Epithelial cell of proximal tubule (primary cell): Measurements from ENCODE around the gene ZSCAN1. TPM values are rescaled to one million over a fixed set of nuclear protein-coding genes. Genes with fewer than 3 reads are reported as not detected.

ENCODE experiments used
- DNase-seq: peaks from one replicate; pipeline ENCODE4 v3.0.0-alpha.2; 2011; ENCODE audit warnings: low read depth
- H3K4me3 ChIP-seq: 2 replicates; pipeline ENCODE4 v1.5.1; 2011; ENCODE audit warnings: low read depth, mild to moderate bottlenecking, low read length
- CTCF ChIP-seq: conservative IDR thresholded peaks from 2 replicates; pipeline ENCODE4 v1.5.1; 2012; ENCODE audit warnings: low read depth, mild to moderate bottlenecking, low read length
- total RNA-seq: library from RNA; depleted of rRNA; stranded (reverse); fragments of >200 nt; gene quantifications from 2 replicates; pipeline ENCODE4 v1.2.3, GENCODE V29; 2015

Gene ZSCAN1
- total RNA-seq, 1 donor from 2014 or later, result 0.69 TPM

- TF ChIP-seq CTCF, result no peak
- H3K4me3 ChIP-seq, result no peak overlapping the region
Observed at GRCh38 chr19:58089846-58090245, 56.0 kb downstream of the ZSCAN1 start.

GRCh38 chr19:58091251-58091995 lies 57.6 kb downstream of the ZSCAN1 start:
- no peak for TF ChIP-seq CTCF
- no peak overlapping the region for H3K4me3 ChIP-seq
- no peak for DNase-seq

More at GRCh38 chr19:58089846-58090245, 56.0 kb downstream of the ZSCAN1 start:
- no peak for DNase-seq

- TF ChIP-seq CTCF, result no peak
- no peak overlapping the region for H3K4me3 ChIP-seq
- DNase-seq, result no peak
Observed at GRCh38 chr19:58093071-58093470, 59.2 kb downstream of the ZSCAN1 start.

GRCh38 chr19:58095328-58095727 lies 61.5 kb downstream of the ZSCAN1 start:
- no peak for DNase-seq
- no peak overlapping the region for H3K4me3 ChIP-seq
- TF ChIP-seq CTCF, result no peak

- peak overlapping the region; percentile 97 for H3K4me3 ChIP-seq
- no peak for DNase-seq
- TF ChIP-seq CTCF, result no peak
Observed at GRCh38 chr19:58096884-58097283, 63.1 kb downstream of the ZSCAN1 start.

- no peak for TF ChIP-seq CTCF
- H3K4me3 ChIP-seq, result peak overlapping the region; percentile 97
- no peak for DNase-seq
Observed at GRCh38 chr19:58097349-58097748, 63.5 kb downstream of the ZSCAN1 start.
